H1 (cell line): ENCODE data around the gene CCL22. TPM values are rescaled to one million over a fixed set of nuclear protein-coding genes. Genes with fewer than 3 reads are reported as not detected.

Source experiments
- CTCF ChIA-PET: fragments of 300-600 bp; sonication (Branson Sonifier 250); formaldehyde crosslinking; loops from one replicate; lab custom pipeline; 2021; ENCODE audit not compliant: partially characterized antibody; lab: Charles Lee
- POLR2A ChIA-PET: fragments of 300-600 bp; sonication (Branson Sonifier 250); formaldehyde crosslinking; loops from one replicate; lab custom pipeline; 2021; ENCODE audit warnings: inconsistent platforms; ENCODE audit not compliant: partially characterized antibody; lab: Charles Lee
- DNase-seq, 2 experiments: peaks; one replicate each; pipeline versions ENCODE4 v3.0.0 to v3.0.0-alpha.2; 2010 to 2022; ENCODE audit warnings: low spot score in 2 of 2, low read depth in 1 of 2, mixed read lengths in 1 of 2
- FAIRE-seq: peaks from 2 replicates; lab custom pipeline; 2011; peaks lifted over from hg19 to GRCh38; lab: Jason Lieb, UNC
- H2AFZ ChIP-seq: 2 replicates; pipeline ENCODE4 v1.8.1; 2012; ENCODE audit warnings: low read length, inconsistent platforms
- H2AK5ac ChIP-seq: 2 replicates; pipeline ENCODE4 v1.6.1; 2013; ENCODE audit warnings: low read depth, low read length
- H2BK120ac ChIP-seq: replicated peaks from 2 replicates; pipeline ENCODE3; 2013; ENCODE audit warnings: low read depth, low read length, inconsistent platforms
- H2BK12ac ChIP-seq: 2 replicates; pipeline ENCODE4 v1.6.1; 2013; ENCODE audit warnings: low read depth, low read length
- H2BK15ac ChIP-seq: 2 replicates; pipeline ENCODE4 v1.6.1; 2013; ENCODE audit warnings: low read length
- H2BK20ac ChIP-seq: 2 replicates; pipeline ENCODE4 v1.6.1; 2013; ENCODE audit warnings: low read length
- H2BK5ac ChIP-seq: 2 replicates; pipeline ENCODE4 v1.6.1; 2013; ENCODE audit warnings: low read depth, low read length
- H3K14ac ChIP-seq: 2 replicates; pipeline ENCODE4 v1.6.1; 2013; ENCODE audit warnings: inconsistent platforms; ENCODE audit not compliant: insufficient read length
- H3K18ac ChIP-seq: 2 replicates; pipeline ENCODE4 v1.6.1; 2013; ENCODE audit warnings: low read length; ENCODE audit errors: extremely low read depth
- H3K23ac ChIP-seq: 2 replicates; pipeline ENCODE4 v1.6.1; 2013; ENCODE audit warnings: inconsistent platforms; ENCODE audit not compliant: insufficient read length
- H3K23me2 ChIP-seq: 2 replicates; pipeline ENCODE4 v1.6.1; 2013; ENCODE audit warnings: low read depth, low read length
- H3K27ac ChIP-seq: 2 replicates; pipeline ENCODE4 v1.6.1; 2011; ENCODE audit warnings: low read depth, low read length, inconsistent platforms
- H3K27me3 ChIP-seq, 4 experiments: replicated peaks in 1 of 4; 1 replicate in 1 of 4; 2 replicates in 3 of 4; pipeline versions ENCODE4 v1.6.1 to v1.8.1; 2011 to 2013; ENCODE audit warnings: low read length in 3 of 4, mild to moderate bottlenecking in 3 of 4, inconsistent platforms in 2 of 4, mixed read lengths in 2 of 4, moderate library complexity in 1 of 4; ENCODE audit not compliant: control insufficient read depth in 3 of 4, insufficient read depth in 3 of 4; ENCODE audit errors: extremely low read depth in 1 of 4
- H3K36me3 ChIP-seq, 4 experiments: 2 replicates each; pipeline versions ENCODE4 v1.6.1 to v1.8.1; 2011 to 2013; ENCODE audit warnings: mild to moderate bottlenecking in 4 of 4, low read length in 3 of 4, moderate library complexity in 2 of 4, control low read depth in 1 of 4, inconsistent platforms in 1 of 4; ENCODE audit not compliant: insufficient read depth in 4 of 4, control insufficient read depth in 2 of 4
- H3K4ac ChIP-seq: replicated peaks from 2 replicates; pipeline ENCODE3; 2013; ENCODE audit warnings: low read length, low read depth, mixed read lengths, inconsistent platforms; ENCODE audit not compliant: insufficient read length
- H3K4me1 ChIP-seq, 4 experiments: replicated peaks in 1 of 4; 1 replicate in 1 of 4; 2 replicates in 3 of 4; pipeline versions ENCODE4 v1.6.1 to v1.8.1; 2011 to 2013; ENCODE audit warnings: low read length in 3 of 4, inconsistent platforms in 2 of 4, mixed read lengths in 1 of 4; ENCODE audit not compliant: insufficient read depth in 4 of 4, control insufficient read depth in 3 of 4
- H3K4me2 ChIP-seq, 2 experiments: 2 replicates each; pipeline versions ENCODE4 v1.6.1 to v1.8.1; 2011 to 2013; ENCODE audit warnings: low read depth in 2 of 2, low read length in 2 of 2, control low read depth in 1 of 2, inconsistent platforms in 1 of 2, mild to moderate bottlenecking in 1 of 2; ENCODE audit not compliant: insufficient read depth in 1 of 2
- H3K4me3 ChIP-seq, 4 experiments: fragments of 200-600, 300-600 bp in 1 of 4; sonication (generic), shearing (Covaris generic), sonication (Bioruptor Twin) in 1 of 4; 2 replicates each; pipeline versions ENCODE4 v1.5.1 to v1.8.1; 2011 to 2016; ENCODE audit warnings: low read length in 4 of 4, low read depth in 3 of 4, control low read depth in 2 of 4, inconsistent platforms in 2 of 4, mild to moderate bottlenecking in 2 of 4, mixed read lengths in 1 of 4, moderate library complexity in 1 of 4; ENCODE audit not compliant: insufficient read depth in 2 of 4; ENCODE audit errors: extremely low read depth in 1 of 4
- H3K56ac ChIP-seq: replicated peaks from 2 replicates; pipeline ENCODE3; 2013; ENCODE audit warnings: low read depth, mild to moderate bottlenecking, mixed read lengths, low read length, inconsistent platforms; ENCODE audit not compliant: insufficient read length
- H3K79me1 ChIP-seq: 2 replicates; pipeline ENCODE4 v1.6.1; 2013; ENCODE audit warnings: low read depth, low read length, control low read depth
- H3K79me2 ChIP-seq, 2 experiments: 2 replicates each; pipeline versions ENCODE4 v1.6.1 to v1.8.1; 2012 to 2013; ENCODE audit warnings: low read length in 2 of 2, mild to moderate bottlenecking in 2 of 2, inconsistent platforms in 1 of 2; ENCODE audit not compliant: insufficient read depth in 2 of 2, control insufficient read depth in 1 of 2
- H3K9ac ChIP-seq, 4 experiments: replicated peaks in 1 of 4; 1 replicate in 1 of 4; 2 replicates in 3 of 4; pipeline versions ENCODE4 v1.6.1 to v1.8.1; 2011 to 2013; ENCODE audit warnings: low read depth in 3 of 4, low read length in 3 of 4, control low read depth in 2 of 4, mild to moderate bottlenecking in 2 of 4, moderate library complexity in 2 of 4, inconsistent platforms in 1 of 4; ENCODE audit errors: extremely low read depth in 1 of 4
- H3K9me3 ChIP-seq, 2 experiments: 2 replicates each; pipeline versions ENCODE4 v1.6.1 to v1.8.1; 2012 to 2013; ENCODE audit warnings: mild to moderate bottlenecking in 2 of 2, moderate library complexity in 2 of 2, control low read depth in 1 of 2, inconsistent platforms in 1 of 2, low read depth in 1 of 2, low read length in 1 of 2, mixed read lengths in 1 of 2; ENCODE audit not compliant: insufficient read depth in 2 of 2
- H4K20me1 ChIP-seq, 2 experiments: replicated peaks in 1 of 2; 2 replicates each; pipeline versions ENCODE3 to v1.8.1; 2011 to 2013; ENCODE audit warnings: inconsistent platforms in 2 of 2, low read length in 2 of 2, mild to moderate bottlenecking in 1 of 2; ENCODE audit not compliant: insufficient read depth in 2 of 2, control insufficient read depth in 1 of 2
- H4K5ac ChIP-seq: 2 replicates; pipeline ENCODE4 v1.6.1; 2013; ENCODE audit warnings: low read length, low read depth, mixed read lengths, inconsistent platforms; ENCODE audit not compliant: insufficient read length
- H4K8ac ChIP-seq: 2 replicates; pipeline ENCODE4 v1.8.0; 2013; ENCODE audit warnings: mild to moderate bottlenecking, moderate library complexity, low read length, inconsistent platforms; ENCODE audit not compliant: insufficient read depth; ENCODE audit errors: extremely low read depth
- H4K91ac ChIP-seq: replicated peaks from 2 replicates; pipeline ENCODE3; 2013; ENCODE audit warnings: low read length, mixed read lengths, inconsistent platforms; ENCODE audit not compliant: insufficient read length
- CBX5 ChIP-seq: fragments of 300-800, 300-1000 bp; sonication (generic); IDR thresholded peaks from 2 replicates; pipeline ENCODE4 v1.7.1; 2016; ENCODE audit warnings: antibody characterized with exemption, low read length, low read depth
- KDM5A ChIP-seq: fragments of 200-600 bp; IDR thresholded peaks from 2 replicates; pipeline ENCODE4 v1.7.1; 2012; ENCODE audit warnings: mild to moderate bottlenecking, low read length, inconsistent platforms, mixed read lengths
- USF2 ChIP-seq: IDR thresholded peaks from 2 replicates; pipeline ENCODE4 v1.6.1; 2011; ENCODE audit warnings: low read length, improper control_type of control experiment
- YY1 ChIP-seq: IDR thresholded peaks from 2 replicates; pipeline ENCODE4 v1.6.1; 2011; ENCODE audit warnings: low read depth, mild to moderate bottlenecking, low read length
- WGBS, 2 experiments: shearing (Covaris generic) in 1 of 2; methylation state at CpG; one replicate each; pipeline versions ENCODE4 v1.1.6 to v1.1.7; 2013 to 2015; ENCODE audit warnings: low lambda C conversion rate in 2 of 2, mixed read lengths in 2 of 2, inconsistent platforms in 1 of 2, low coverage in 1 of 2, missing lambda C conversion rate in 1 of 2; ENCODE audit not compliant: insufficient replicate concordance in 2 of 2, insufficient coverage in 1 of 2, insufficient read length in 1 of 2; ENCODE audit errors: extremely low coverage in 1 of 2, missing lambda C conversion rate in 1 of 2; 5-methylcytosine and 5-hydroxymethylcytosine counted together
- polyA plus RNA-seq, 7 experiments: library from polyadenylated mRNA; depleted of rRNA in 3 of 7; stranded (reverse) in 5 of 7; unstranded in 2 of 7; fragments of >200 nt in 5 of 7; fragments of 200-250 nt in 2 of 7; gene quantifications; 1 replicate in 5 of 7; 2 replicates in 1 of 7; 4 replicates in 1 of 7; pipeline versions ENCODE4 v1.2.1 to v1.2.3, GENCODE V29; 2011 to 2013; ENCODE audit warnings: missing spikeins in 2 of 7, mixed read lengths in 2 of 7
- total RNA-seq: library from RNA; stranded (reverse); fragmentation: NEBNext Ultra II Directional; extraction: Animal tissue kit (Norgen Biotek cat#: 25700); gene quantifications from 2 replicates; pipeline ENCODE4 v1.2.1, GENCODE V29; 2021

The CCL22 gene
- total and polyA plus RNA-seq, 2 of the 8 experiments (the other 6 are each of a cell fraction or from before 2014, with no cell fraction given): not detected

GRCh38 chr16:57367116-57367752, 8.7 kb downstream of the CCL22 start:
- no peak overlapping the region for H3K23ac ChIP-seq
- TF ChIP-seq CBX5 (no peak), KDM5A (no peak), USF2 (no peak), YY1 (no peak)
- DNase-seq (no peak), FAIRE-seq (no peak)
- no peaks in the 10 kb centered on the region for H3K36me3 ChIP-seq
- no peak overlapping the region for H3K18ac ChIP-seq
- no peak overlapping the region for H2BK5ac ChIP-seq
- ChIA-PET POLR2A (no interaction called here), CTCF (interaction anchor here (1.0 to 2.7 kb wide), 2 partner anchors 50 to 52 kb away, joined by 3 to 12 read pairs; no protein-coding TSS in a partner anchor)
- no peak overlapping the region for H3K4ac ChIP-seq
- no peaks in the 10 kb centered on the region for H3K23me2 ChIP-seq
- no peak overlapping the region for H3K56ac ChIP-seq
- H3K4me1 ChIP-seq: peaks cover 0 to 5% (median 4%) of the 10 kb centered on the region in 4 experiments; a peak in 5 of 7 replicates
- no peaks in the 10 kb centered on the region for H3K9me3 ChIP-seq
- H3K27ac ChIP-seq: no peak overlapping the region
- no peak overlapping the region for H2AFZ ChIP-seq
- no peak overlapping the region for H3K14ac ChIP-seq
- H2BK15ac ChIP-seq: no peak overlapping the region
- H3K79me2 ChIP-seq: no peaks in the 10 kb centered on the region
- H2BK12ac ChIP-seq: no peak overlapping the region
- H3K4me2 ChIP-seq: no peak overlapping the region
- H4K8ac ChIP-seq: no peak overlapping the region
- H2BK120ac ChIP-seq: no peak overlapping the region
- H3K9ac ChIP-seq: no peak overlapping the region
- no peak overlapping the region for H2BK20ac ChIP-seq
- H2AK5ac ChIP-seq: no peak overlapping the region
- H3K27me3 ChIP-seq: peaks cover 0 to 2% (median 0%) of the 10 kb centered on the region in 4 experiments; a peak in 1 of 7 replicates
- no peak overlapping the region for H3K4me3 ChIP-seq
- WGBS, 2 experiments: 84% methylated on average over 7 of the region's 7 CpGs; no CpG with 5 or more reads in 1 of the 2 experiments
- no peaks in the 10 kb centered on the region for H3K79me1 ChIP-seq
- no peak overlapping the region for H4K5ac ChIP-seq
- no peaks in the 10 kb centered on the region for H4K20me1 ChIP-seq
- no peak overlapping the region for H4K91ac ChIP-seq
